ENCODE data around the gene PTPRB. TPM values are rescaled to one million over a fixed set of nuclear protein-coding genes. Genes with fewer than 3 reads are reported as not detected.

PTPRB gene
- total RNA-seq, 1 experiment from 2014 or later: 0.17 TPM

- TF ChIP-seq EZH2 (IDR thresholded peaks at IDR 0.05): no peak
- TF ChIP-seq POLR2A (IDR thresholded peaks at IDR 0.05; ENCODE audit: borderline replicate concordance, extremely low read depth, insufficient read depth, insufficient read length): no peak
These were observed 47.2 kb downstream of the PTPRB start (continued) for GRCh38 chr12:70590051-70590450.

- Histone ChIP-seq H3K36me3 (ENCODE audit: control insufficient read depth in 1 of 2, insufficient read depth in 2 of 2, low read length in 2 of 2) (no peaks in the 10 kb centered on the region), H4K20me1 (ENCODE audit: insufficient read depth) (no peaks in the 10 kb centered on the region), H3K27me3 (ENCODE audit: insufficient read depth, low read length) (no peaks in the 10 kb centered on the region), H3K79me2 (ENCODE audit: insufficient read depth, low read length) (no peaks in the 10 kb centered on the region), H3K4me1 (ENCODE audit: control insufficient read depth in 1 of 2, insufficient read depth in 2 of 2, low read length in 2 of 2) (no peaks in the 10 kb centered on the region), H3K9ac (ENCODE audit: low read length) (no peak overlapping the region), H3K9me2 (ENCODE audit: insufficient read depth) (no peaks in the 10 kb centered on the region), H3K4me2 (ENCODE audit: low read length) (no peak overlapping the region), H3K9me3 (ENCODE audit: control insufficient read depth in 1 of 2, insufficient read depth in 1 of 2, low read depth in 1 of 2, low read length in 2 of 2) (no peaks in the 10 kb centered on the region), H3K27ac (ENCODE audit: low read depth, low read length) (no peak overlapping the region), H3K4me3 (replicated peaks in 1 of 2; ENCODE audit: low read depth in 1 of 2, low read length in 2 of 2) (no peak overlapping the region), H2AFZ (ENCODE audit: low read depth, low read length, poor library complexity, severe bottlenecking) (no peak overlapping the region)
- intact Hi-C loops (cut with micrococcal nuclease): no loop called here
- CTCF ChIA-PET: no interaction called here
- POLR2A ChIA-PET: no interaction called here
- ATAC-seq: no peak
- TF ChIP-seq MAX (IDR thresholded peaks at IDR 0.05): no peak
- no peak for TF ChIP-seq EGR1 (IDR thresholded peaks at IDR 0.05; ENCODE audit: low read depth)
- TF ChIP-seq, protein P1, sequence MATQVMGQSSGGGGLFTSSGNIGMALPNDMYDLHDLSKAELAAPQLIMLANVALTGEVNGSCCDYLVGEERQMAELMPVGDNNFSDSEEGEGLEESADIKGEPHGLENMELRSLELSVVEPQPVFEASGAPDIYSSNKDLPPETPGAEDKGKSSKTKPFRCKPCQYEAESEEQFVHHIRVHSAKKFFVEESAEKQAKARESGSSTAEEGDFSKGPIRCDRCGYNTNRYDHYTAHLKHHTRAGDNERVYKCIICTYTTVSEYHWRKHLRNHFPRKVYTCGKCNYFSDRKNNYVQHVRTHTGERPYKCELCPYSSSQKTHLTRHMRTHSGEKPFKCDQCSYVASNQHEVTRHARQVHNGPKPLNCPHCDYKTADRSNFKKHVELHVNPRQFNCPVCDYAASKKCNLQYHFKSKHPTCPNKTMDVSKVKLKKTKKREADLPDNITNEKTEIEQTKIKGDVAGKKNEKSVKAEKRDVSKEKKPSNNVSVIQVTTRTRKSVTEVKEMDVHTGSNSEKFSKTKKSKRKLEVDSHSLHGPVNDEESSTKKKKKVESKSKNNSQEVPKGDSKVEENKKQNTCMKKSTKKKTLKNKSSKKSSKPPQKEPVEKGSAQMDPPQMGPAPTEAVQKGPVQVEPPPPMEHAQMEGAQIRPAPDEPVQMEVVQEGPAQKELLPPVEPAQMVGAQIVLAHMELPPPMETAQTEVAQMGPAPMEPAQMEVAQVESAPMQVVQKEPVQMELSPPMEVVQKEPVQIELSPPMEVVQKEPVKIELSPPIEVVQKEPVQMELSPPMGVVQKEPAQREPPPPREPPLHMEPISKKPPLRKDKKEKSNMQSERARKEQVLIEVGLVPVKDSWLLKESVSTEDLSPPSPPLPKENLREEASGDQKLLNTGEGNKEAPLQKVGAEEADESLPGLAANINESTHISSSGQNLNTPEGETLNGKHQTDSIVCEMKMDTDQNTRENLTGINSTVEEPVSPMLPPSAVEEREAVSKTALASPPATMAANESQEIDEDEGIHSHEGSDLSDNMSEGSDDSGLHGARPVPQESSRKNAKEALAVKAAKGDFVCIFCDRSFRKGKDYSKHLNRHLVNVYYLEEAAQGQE (IDR thresholded peaks at IDR 0.05; ENCODE audit: low read depth): no peak
- no peak for TF ChIP-seq ZFX (IDR thresholded peaks at IDR 0.05)
- TF ChIP-seq CTCF (IDR thresholded peaks at IDR 0.05 in 2 of 3, conservative IDR thresholded peaks at IDR 0.05 in 1 of 3; ENCODE audit: borderline replicate concordance in 1 of 3, insufficient read depth in 1 of 3, low read depth in 2 of 3, low read length in 2 of 3): no peak
- TF ChIP-seq, protein P2, sequence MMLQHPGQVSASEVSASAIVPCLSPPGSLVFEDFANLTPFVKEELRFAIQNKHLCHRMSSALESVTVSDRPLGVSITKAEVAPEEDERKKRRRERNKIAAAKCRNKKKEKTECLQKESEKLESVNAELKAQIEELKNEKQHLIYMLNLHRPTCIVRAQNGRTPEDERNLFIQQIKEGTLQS (IDR thresholded peaks at IDR 0.05): no peak
- TF ChIP-seq SP1 (IDR thresholded peaks at IDR 0.05; ENCODE audit: low read depth): no peak
- no peak for TF ChIP-seq FOSL1 (IDR thresholded peaks at IDR 0.05; ENCODE audit: low read depth)
- TF ChIP-seq TCF7L2 (IDR thresholded peaks at IDR 0.05; ENCODE audit: borderline replicate concordance, extremely low read depth, insufficient read depth, insufficient read length): no peak
- TF ChIP-seq YY1 (IDR thresholded peaks at IDR 0.05; ENCODE audit: extremely low read depth, insufficient replicate concordance, low read depth, low read length): no peak
- TF ChIP-seq EZH2phosphoT487 (IDR thresholded peaks at IDR 0.05; ENCODE audit: borderline replicate concordance): no peak
- no peak for TF ChIP-seq POLR2A (IDR thresholded peaks at IDR 0.05; ENCODE audit: borderline replicate concordance, extremely low read depth, insufficient read depth, insufficient read length)
- no peak for TF ChIP-seq ZNF274 (IDR thresholded peaks at IDR 0.05; ENCODE audit: low read depth, low read length)
- no peak for TF ChIP-seq SRF (IDR thresholded peaks at IDR 0.05; ENCODE audit: low read depth)
- RAD21 ChIA-PET (ENCODE audit: low non-redundant PET in 1 of 2, low total read pairs in 2 of 2, uncharacterized antibody in 2 of 2, unreplicated experiment in 2 of 2): no interaction called here
- DNase-seq (ENCODE audit: low read depth, low spot score): no peak
- BruUV-seq (replicated peaks): no TSS peak
These were observed 52.9 kb downstream of the PTPRB start for GRCh38 chr12:70584332-70584731.
